H54 (cell line): ENCODE results near the gene NOTUM.
"Not testable (repeated sequence)": the region's sequence is repeated elsewhere in the genome, so short reads cannot be mapped to it uniquely, and the experiment has no call there.

Source experiments
- DNase-seq: peaks from one replicate; pipeline ENCODE4 v3.0.0; 2011; ENCODE audit warnings: low spot score, mixed read lengths; ENCODE audit not compliant: insufficient read length
- FAIRE-seq: peaks from 3 replicates; lab custom pipeline; 2011; peaks lifted over from hg19 to GRCh38; lab: Jason Lieb, UNC
- POLR2A ChIP-seq: IDR thresholded peaks from 2 replicates; pipeline ENCODE4 v1.6.1; 2011; ENCODE audit warnings: low read depth, mild to moderate bottlenecking, low read length

Gene NOTUM

GRCh38 chr17:81927152-81927652 is 33.8 kb downstream of the NOTUM start:
- DNase-seq (peak; percentile 49), FAIRE-seq (no peak)

GRCh38 chr17:81926451-81927151 is 34.4 kb downstream of the NOTUM start:
- DNase-seq (peak; percentile 93), FAIRE-seq (no peak)
- peak; percentile 21; the same call in 1 of the 2 replicates for TF ChIP-seq POLR2A

More at GRCh38 chr17:81927152-81927652, 33.8 kb downstream of the NOTUM start:
- TF ChIP-seq POLR2A, result no peak

DNA sequence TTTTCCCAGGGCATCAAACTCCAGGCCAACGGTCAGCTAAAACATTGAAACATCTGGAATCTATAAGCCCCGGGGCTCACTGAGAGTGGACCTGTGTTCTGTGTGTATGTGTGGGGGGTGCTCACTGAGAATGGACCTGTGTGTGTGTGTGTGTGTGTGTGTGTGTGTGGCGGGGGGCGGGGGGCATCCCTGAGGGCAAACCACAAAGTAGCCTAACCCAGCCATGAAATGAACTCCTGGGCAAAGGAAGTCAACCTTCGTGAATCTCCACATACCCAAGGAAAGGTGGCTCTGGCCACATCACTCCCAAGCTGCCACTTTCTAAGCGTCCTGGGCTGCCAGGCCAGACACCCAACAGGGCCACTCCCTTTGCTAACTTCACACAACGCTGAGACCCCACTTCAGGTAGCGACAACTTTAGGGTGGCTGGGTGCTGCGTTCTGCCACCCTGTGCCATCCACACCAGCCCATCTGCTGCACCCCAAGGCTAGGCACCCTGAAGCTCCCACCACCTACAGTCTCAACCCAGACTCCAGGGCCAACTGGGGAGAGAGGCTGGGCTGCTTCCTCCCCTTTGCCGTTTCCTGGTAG is 35.0 kb downstream of the NOTUM start:
- TF ChIP-seq POLR2A, result no peak
- DNase-seq, result no peak
- no peak for FAIRE-seq

DNA sequence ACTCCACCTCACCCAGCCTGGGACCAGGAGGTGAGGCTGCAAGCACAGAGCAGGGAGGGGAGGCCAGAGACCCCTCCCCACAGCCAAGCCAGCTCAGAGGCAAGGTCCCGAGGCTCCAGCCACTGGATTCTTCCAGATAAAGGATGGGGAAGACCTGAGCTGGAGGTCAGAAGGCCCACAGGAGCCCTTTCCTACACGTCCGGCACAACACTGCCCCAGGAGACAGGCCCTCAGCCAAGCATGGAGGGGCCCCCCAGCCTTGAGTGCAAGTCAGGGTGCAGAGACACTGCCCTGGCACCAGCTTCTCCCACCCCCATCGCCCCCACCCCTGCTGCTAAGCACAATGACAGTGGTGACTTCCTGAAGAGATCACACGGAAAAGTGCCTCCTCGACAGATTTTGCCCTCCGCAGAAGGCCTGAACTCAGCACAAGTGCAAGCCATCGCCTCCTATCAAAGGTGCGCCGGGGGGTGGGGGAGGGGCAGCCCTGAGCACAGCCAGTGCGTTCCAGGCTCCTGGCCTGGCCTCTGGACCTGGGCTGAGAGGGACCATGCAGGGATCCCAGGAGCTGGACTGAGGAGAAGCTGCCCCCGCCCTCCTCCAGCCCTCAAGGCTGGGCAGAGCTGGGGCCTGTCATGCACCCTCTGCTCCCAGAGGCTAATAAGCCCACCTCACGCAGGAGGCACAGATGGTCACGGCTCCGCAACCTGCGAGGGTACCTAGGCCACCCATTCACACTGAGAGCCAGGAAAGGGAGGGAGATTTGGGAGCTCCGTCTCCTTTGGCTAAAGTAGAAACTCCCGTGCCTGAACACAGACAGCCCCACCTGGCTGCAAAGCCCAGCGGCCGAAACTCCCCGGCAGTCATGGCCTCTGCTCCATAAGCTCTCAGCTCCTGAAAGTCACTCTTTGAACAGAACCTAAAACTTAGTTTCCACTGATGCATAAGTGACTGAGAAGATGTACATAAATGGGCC is 36.1 kb downstream of the NOTUM start:
- DNase-seq (no peak), FAIRE-seq (no peak)
- no peak for TF ChIP-seq POLR2A

DNA sequence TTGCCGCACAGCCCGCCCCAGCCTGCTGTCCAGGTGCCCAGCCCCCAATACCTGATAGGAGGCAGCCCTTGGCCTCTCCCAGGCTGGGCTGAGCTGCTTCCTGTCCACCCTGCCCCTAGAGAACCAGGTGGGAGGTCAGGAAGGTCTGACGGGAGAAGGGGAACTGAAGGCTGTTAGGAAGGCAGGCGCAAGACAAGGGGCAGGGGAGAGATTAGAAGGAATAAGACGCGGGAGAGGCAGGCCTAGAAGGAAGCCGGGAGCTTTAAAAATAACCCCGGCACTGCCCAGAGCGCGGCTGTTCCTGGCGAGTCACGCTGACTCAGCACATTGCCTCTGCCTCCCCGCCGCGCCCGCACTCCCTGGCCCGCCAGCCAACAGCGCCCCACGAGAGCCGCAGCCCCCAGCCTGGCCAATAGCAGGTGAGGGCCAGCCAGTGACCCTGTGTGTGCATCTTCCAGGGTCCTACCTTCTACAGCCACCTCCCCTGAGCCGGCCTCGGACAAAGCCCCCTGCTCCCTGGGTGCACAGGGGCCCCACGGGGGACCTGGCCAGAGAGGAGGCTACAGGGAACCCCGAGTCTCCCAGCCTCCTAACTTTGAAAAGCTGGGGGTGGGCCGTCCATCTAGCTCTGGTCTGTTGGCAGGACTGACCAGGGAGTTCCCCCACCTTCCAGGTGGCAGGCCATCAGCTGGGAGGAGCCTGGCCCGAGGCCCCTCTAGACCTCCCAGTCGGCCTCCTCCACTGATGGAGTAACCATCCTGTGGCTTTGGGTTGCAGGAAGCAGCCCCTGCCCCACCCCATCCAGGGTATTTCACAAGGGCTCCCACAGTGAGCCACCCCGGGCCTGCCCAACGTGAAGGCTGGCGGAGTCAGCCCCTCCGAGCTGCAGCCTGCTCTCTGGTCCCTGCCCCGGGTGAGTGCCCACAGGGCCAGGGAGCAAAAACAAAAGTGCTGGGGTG is 37.4 kb downstream of the NOTUM start:
- 0 out of 2 replicates have a peak, but pooled peaks have one; percentile 10 for TF ChIP-seq POLR2A
- FAIRE-seq (no peak), DNase-seq (peak; percentile 96)

DNA sequence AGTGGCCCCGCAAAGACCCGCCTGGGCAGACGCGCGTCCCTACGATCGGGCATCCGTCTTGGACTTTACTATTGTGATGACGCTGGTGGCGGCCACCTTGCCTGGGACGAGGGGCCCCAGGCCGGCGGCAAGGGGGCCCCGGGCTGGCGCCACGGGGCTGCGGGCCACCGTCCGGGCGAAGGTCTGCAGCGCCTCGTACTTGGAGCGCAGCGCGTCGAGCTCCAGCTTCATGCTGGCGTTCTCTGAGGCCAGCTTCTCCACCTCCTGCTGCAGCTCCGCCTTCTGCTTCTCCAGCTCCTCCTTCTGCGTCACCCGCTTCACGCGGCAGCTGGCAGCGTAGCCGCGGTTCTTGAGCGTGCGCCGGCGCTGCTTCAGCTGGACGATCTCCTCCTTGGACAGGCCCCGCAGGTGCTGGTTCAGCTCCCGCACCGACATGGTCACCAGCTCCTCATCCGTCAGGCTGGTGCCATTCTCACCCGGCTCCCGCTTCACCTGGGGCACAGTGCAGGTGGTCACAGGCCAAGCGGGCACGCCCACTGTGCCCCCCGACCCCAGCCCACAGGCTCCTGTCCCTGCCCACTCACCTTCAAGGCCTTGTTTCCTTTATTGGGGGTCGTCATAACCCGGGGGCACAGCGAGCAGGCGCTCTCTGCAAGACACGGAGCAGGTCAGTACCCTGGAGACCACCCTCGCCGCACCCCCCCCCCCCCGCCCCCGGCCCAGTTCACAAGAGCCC is 38.3 kb downstream of the NOTUM start:
- DNase-seq (no peak), FAIRE-seq (no peak)
- no peak for TF ChIP-seq POLR2A

GRCh38 chr17:81921996-81922565 is 38.9 kb downstream of the NOTUM start:
- TF ChIP-seq POLR2A, result no peak
- no peak for DNase-seq
- FAIRE-seq, result no peak

GRCh38 chr17:81921537-81921862 is 39.5 kb downstream of the NOTUM start:
- TF ChIP-seq POLR2A, result no peak
- DNase-seq (no peak), FAIRE-seq (no peak)

DNA sequence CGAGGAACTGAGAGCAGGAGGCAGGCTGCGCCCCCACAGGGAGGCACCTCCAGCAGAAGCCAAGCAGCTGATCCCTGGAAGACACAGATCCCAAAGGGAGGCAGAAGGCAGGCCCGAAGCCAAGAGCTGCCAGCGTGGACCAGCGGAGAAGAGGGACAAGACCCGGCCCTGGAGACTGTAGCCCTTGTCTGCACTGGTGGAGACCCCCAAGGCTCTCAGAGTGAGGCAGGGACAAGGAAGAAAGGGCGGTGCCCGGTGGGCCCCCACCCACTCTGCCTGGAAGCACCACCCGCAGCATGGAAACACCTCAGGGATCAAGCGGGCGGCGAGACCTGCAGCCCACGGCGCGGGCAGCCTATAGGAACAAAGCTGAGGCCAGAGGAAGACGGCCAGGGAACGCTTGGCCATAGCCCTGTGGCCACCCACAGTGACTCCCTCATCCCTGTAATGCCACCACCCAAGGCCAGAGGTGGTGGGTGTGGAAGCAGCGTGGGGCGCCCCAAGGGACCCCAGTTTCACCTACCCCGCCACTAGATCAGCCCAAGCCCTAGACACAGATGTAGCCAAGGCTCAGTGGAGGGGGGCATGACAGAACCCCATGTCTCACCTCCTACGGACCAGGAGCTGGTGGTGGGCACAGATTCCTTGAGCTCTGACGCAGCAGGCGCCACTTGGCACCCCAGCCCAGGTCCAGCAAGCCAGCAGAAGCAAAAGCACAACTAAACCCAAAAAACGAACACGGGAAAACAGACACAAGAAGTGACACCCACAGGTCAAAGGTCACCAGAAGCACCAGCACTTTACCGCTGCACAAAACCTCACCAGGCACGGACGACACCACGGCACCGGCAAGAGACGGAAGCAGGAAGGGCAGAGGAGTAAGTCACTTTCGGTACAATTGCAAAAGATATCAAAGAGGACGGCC is 40.1 kb downstream of the NOTUM start:
- FAIRE-seq, result no peak
- no peak for TF ChIP-seq POLR2A
- no peak for DNase-seq

DNA sequence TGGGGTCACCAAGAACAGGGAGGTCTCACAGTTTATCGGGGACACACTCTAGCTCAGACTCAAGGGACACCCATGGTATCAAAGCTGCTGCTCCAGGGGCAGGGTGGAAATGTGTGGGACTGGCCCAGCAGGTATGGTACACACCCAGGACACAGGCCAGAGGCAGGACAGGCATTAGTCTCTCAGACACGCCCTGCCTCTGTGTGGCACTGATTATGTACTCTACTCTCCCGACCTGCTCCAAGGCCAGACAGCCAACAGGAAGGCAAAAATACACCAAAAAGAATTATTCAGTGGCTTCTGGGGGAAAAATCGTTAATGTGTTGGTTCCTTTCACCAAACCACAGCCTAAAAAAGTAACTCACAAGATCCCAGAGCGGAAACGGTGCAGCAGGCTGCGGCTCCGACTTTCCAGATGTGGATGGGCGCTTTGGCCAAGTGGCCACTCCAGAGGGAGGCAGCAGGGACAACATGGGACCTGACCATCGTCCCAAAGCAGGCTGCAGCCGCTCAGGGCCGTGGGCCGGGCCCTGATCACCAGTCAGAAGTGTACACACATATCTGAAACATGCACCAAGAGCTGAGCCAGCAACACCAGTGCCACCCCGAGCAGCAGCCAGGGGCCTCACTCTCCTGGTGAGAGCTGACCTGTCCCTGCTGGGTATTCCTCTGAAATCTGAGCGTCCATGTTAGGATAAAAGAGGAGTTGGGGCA is 42.0 kb downstream of the NOTUM start:
- DNase-seq, result no peak
- no peak for TF ChIP-seq POLR2A
- no peak for FAIRE-seq

- not testable (repeated sequence) for FAIRE-seq
Observed at GRCh38 chr17:81918333-81918669, 42.7 kb downstream of the NOTUM start.

More at GRCh38 chr17:81918333-81918669, 42.7 kb downstream of the NOTUM start:
- not testable (repeated sequence) for DNase-seq
